T-helper 2 cell treated with Interferon-gamma antibody and Interleukin-4, amounts not matched to agents 100 ng/mL and 5 ng/mL, for 36 hours (primary cell): Measurements from ENCODE around the gene MTCH1. TPM values are rescaled to one million over a fixed set of nuclear protein-coding genes. Genes with fewer than 3 reads are reported as not detected.
"Not testable (repeated sequence)": the region's sequence is repeated elsewhere in the genome, so short reads cannot be mapped to it uniquely, and the experiment has no call there.

Experiments used
- intact Hi-C: fragments of 100-400 bp; cut with micrococcal nuclease; formaldehyde crosslinking; loops from one replicate; pipeline ENCODE4 v1.15.1; 2023
- total RNA-seq: library from RNA; stranded (reverse); gene quantifications from 2 replicates; pipeline ENCODE4 v1.2.3, GENCODE V29; 2022

The MTCH1 gene
- total RNA-seq, 1 donor from 2014 or later, result 120 TPM

- intact Hi-C loops, result no loop called here
These were observed 12.1 kb upstream of the MTCH1 start for GRCh38 chr6:36997811-36998722.

- intact Hi-C loops, result not testable (repeated sequence)
These were observed 4.4 kb upstream of the MTCH1 start for GRCh38 chr6:36990401-36990800.

- intact Hi-C loops, result loop anchor here (5.0 kb wide), 1 partner anchor 442 kb away; the partner anchor contains the start of gene STK38
These were observed 3.3 kb upstream of the MTCH1 start for GRCh38 chr6:36989264-36989663.

- intact Hi-C loops, result loop anchor here (1.0 to 5.0 kb wide), 4 partner anchors 32 to 439 kb away; partner anchors contain the start of genes C6orf89 and STK38
These were observed 680 bp upstream of the MTCH1 start for GRCh38 chr6:36986704-36987047.

GRCh38 chr6:36985417-36985807, 584 bp downstream of the MTCH1 start:
- intact Hi-C loops, result loop anchor here (5.0 kb wide), 1 partner anchor 438 kb away; the partner anchor contains the start of gene STK38

GRCh38 chr6:36984581-36985416, 1.2 kb downstream of the MTCH1 start:
- intact Hi-C loops, result loop anchor here (5.0 kb wide), 1 partner anchor 437 kb away; the partner anchor contains the start of gene STK38

- intact Hi-C loops, result no loop called here
These were observed 2.5 kb downstream of the MTCH1 start for GRCh38 chr6:36983538-36983937.

- intact Hi-C loops, result no loop called here
These were observed 4.9 kb downstream of the MTCH1 start for GRCh38 chr6:36980876-36981619.

GRCh38 chr6:36980129-36980528, 5.9 kb downstream of the MTCH1 start:
- intact Hi-C loops, result no loop called here

GRCh38 chr6:36979347-36979742, 6.7 kb downstream of the MTCH1 start:
- intact Hi-C loops, result loop anchor here (1.0 kb wide), 1 partner anchor 94 kb away; the partner anchor contains the start of gene C6orf89

GRCh38 chr6:36978421-36979346, 7.3 kb downstream of the MTCH1 start:
- intact Hi-C loops, result loop anchor here (1.0 kb wide), 1 partner anchor 93 kb away; the partner anchor contains the start of gene C6orf89

GRCh38 chr6:36977470-36977941, 8.5 kb downstream of the MTCH1 start:
- intact Hi-C loops, result no loop called here

- intact Hi-C loops, result no loop called here
These were observed 9.1 kb downstream of the MTCH1 start for GRCh38 chr6:36976931-36977330.

- intact Hi-C loops, result no loop called here
These were observed 9.5 kb downstream of the MTCH1 start for GRCh38 chr6:36976509-36976908.

GRCh38 chr6:36976007-36976264, 10.1 kb downstream of the MTCH1 start:
- intact Hi-C loops, result no loop called here

GRCh38 chr6:36975231-36976006, 10.6 kb downstream of the MTCH1 start:
- intact Hi-C loops, result no loop called here

- intact Hi-C loops, result no loop called here
These were observed 12.3 kb downstream of the MTCH1 start for GRCh38 chr6:36973647-36974046.

GRCh38 chr6:36973190-36973589, 12.8 kb downstream of the MTCH1 start:
- intact Hi-C loops, result no loop called here

- intact Hi-C loops, result no loop called here
These were observed 13.9 kb downstream of the MTCH1 start for GRCh38 chr6:36971921-36972673.
